NCI-H2227 treated with DMSO at 0.1 percent for 48 hours (cell line): ENCODE data around the gene DBF4B.

Source experiments
- DNase-seq: peaks from one replicate; lab custom pipeline; 2025; lab: John Stamatoyannopoulos, UW

DBF4B gene

DNA sequence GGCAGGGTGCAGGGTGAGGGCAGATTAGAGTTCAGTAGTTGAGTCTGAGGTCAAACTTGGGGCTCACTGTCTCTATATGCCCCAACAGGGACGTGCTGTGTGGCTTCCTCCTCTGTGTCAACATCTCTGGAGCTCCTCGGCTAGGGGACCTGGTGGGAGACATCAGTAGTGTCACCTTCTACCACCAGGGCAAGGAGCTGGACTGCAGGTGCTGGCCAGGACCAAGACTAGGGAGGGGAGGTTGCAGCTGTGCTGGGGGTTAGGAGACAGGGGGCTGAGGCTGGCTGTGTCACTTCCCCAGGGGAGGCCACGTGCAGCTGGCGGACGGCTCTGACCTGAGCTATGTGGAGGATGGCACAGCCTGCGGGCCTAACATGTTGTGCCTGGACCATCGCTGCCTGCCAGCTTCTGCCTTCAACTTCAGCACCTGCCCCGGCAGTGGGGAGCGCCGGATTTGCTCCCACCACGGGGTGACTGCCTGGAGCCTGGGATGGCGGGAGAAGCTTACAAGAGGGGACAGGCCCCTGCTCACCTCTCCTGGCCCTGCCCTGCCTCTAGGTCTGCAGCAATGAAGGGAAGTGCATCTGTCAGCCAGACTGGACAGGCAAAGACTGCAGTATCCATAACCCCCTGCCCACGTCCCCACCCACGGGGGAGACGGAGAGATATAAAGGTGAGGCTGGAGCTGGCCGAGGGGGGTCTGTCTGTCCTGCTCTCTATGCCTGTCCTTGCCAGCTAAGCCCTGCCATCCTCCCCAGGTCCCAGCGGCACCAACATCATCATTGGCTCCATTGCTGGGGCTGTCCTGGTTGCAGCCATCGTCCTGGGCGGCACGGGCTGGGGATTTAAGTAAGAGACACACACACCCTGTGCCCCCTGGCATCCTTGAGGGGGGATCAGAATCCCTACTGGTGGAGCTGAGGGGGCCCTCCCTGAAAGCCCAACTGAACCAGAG is 69.2 kb downstream of the DBF4B start:
- DNase-seq, result no peak

DNA sequence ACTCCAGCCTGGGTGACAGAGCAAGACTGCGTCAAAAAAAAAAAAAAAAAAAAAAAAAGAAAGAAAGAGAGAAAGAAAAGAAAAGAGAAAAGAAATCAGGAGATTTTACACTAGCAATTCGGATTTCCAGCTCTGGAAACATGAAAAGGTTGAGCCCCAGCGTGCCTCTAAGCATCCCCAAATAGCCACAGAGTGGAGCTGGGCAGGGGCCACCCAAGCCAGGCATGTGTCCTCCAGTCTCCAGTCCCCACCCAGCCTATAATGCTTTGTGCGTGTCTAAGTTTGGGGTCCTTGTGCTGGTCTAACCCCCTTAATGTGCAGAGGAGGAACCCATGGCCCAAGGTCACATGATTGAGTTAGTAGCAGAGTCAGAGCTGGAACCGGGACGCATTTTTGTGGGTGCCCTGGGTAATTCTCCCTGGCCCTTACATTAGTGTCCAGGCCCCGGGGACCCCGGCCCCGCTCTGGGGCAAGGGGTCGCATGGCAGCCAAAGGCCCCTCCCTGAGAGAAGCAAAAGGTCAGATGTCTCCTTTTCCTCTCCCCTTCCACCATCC is 70.3 kb downstream of the DBF4B start:
- no peak for DNase-seq

DNA sequence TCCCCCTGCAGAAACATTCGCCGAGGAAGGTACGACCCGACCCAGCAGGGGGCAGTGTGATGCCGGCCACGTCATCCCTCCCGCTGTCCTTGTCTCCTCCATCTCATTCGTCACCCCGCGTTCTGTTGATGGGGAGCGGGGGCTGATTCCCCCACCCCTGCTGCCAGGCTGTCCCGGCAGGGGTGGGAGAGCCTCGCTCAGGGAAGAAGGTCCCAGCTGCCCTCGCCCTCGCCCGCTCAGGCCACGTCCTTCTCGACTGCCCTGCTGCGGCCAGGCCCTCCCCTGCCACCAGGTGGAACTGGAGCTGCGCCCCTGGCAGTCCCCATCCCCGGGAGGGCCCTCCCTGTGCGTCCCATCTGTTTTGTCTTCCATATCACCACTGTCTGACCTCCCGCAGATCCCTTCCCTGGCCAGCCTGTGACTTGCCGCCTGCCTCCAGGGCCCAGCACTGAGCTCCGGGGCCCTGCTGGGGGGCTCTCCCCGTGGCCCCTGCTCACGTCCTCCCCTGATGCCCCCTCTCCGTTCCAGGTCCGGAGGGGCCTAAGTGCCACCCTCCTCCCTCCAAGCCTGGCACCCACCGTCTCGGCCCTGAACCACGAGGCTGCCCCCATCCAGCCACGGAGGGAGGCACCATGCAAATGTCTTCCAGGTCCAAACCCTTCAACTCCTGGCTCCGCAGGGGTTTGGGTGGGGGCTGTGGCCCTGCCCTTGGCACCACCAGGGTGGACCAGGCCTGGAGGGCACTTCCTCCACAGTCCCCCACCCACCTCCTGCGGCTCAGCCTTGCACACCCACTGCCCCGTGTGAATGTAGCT is 71.0 kb downstream of the DBF4B start:
- no peak for DNase-seq

DNA sequence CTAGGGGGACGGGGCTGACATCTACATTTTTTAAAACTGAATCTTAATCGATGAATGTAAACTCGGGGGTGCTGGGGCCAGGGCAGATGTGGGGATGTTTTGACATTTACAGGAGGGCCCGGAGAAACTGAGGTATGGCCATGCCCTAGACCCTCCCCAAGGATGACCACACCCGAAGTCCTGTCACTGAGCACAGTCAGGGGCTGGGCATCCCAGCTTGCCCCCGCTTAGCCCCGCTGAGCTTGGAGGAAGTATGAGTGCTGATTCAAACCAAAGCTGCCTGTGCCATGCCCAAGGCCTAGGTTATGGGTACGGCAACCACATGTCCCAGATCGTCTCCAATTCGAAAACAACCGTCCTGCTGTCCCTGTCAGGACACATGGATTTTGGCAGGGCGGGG is 71.7 kb downstream of the DBF4B start:
- DNase-seq, result no peak

DNA sequence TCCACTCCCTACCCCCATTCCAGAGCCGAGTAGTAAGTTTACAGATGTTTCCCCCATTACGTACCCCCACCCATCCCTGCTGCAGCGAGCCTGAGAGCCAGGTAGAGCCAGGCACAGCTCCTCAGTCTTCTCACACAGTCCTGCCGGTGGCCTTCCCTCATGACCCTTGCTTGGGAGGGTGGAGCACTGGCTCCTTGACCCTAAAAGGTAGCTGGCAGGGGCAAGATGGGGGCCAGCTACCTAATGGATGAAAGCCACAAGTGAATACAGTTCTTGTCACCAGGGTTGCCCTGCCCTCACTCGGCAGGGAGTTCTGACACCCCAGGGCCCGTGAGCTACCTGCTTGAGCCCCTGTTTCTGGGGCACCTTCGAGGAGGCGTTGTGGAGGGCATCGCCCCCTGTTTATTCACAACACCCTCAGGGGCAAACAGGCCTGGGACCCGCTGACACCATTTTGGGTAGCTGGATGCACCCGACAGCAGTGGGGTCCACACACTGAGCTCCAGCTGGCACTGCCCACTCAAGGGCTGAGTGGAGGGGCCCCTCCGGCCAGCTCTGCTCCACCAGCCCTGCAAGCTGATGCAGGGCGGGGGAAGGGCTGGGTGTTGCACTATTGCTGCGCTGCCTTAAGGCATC is 72.5 kb downstream of the DBF4B start:
- no peak for DNase-seq

DNA sequence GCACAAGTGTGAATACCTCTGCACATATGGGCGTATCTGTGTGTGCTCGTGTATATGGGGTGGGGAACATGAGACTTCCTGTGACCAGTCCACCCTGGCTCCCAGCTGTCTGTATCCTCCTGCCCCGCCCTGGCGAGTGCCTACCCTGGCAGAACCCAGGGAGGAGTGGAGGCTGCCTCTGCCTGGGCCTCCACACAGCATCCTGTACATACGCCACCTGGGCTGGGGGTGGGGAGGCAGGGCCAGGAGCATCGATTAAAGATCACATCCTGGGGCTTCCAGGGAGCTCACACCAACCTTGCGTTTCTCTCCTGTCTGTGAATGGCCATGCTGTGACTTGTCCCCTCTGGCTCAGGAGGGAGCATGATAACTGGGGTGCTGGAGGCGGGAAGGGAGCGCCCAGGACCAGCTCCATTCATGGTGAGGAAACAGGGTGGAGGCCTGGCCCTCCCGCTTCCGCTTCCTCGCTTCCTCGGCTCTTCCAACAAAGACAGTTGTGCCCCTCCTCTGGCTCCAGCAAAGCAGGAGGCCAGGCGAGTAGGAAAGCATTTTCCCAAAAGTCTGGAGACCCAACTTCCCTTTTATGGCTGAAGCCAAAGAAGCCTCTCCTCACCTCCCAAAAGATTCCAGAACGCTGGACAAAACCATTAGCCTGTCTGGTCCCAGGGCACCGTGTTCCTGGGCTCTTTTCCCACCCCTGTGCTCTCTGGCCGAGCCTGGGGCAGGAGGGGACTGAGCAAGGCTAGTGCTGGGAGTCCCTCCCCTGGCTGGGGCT is 73.3 kb downstream of the DBF4B start:
- no peak for DNase-seq

DNA sequence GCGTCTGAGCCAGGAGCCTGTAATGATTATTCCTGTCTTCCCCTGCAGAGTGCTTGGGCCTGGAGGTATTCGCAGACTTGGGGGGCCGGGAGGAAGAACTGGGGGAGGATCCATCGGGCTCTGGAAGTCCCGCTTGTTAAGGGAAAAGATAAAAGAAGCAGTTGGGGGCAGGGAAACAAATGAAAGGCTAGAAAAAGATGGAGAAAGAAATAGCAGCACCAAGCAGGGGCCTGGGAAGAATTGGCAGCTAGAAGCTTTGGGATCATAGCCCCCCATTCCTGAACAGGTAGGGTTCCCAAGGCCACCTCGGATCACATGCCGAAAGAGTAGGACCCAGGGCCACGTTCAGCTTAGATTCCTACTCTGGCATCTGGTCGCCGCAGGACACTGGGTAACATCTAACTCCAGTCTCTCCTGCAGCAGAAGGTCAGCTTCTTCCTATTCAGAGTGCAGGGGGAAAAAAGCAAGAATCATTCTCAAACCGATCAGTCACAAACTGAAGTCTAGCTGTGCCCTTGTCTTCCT is 73.9 kb downstream of the DBF4B start:
- no peak for DNase-seq

DNA sequence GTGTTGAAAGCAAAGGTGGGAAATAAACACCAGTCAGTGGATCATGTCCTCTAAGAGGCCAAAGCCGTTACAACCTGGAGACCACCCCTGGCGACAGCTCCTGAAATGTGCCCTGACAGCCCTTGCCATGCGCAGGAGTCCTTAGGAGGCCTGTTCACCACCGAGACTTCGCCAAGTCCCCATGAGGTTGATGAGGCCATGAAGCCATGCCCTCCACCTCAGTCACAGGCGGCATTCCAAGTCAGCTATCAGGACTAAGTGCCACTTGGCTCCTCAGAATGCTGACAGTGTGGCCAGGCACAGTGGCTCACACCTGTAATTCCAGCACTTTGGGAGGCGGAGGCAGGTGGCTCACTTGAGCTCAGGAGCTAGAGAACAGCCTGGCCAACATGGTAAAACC is 77.5 kb downstream of the DBF4B start:
- no peak for DNase-seq

DNA sequence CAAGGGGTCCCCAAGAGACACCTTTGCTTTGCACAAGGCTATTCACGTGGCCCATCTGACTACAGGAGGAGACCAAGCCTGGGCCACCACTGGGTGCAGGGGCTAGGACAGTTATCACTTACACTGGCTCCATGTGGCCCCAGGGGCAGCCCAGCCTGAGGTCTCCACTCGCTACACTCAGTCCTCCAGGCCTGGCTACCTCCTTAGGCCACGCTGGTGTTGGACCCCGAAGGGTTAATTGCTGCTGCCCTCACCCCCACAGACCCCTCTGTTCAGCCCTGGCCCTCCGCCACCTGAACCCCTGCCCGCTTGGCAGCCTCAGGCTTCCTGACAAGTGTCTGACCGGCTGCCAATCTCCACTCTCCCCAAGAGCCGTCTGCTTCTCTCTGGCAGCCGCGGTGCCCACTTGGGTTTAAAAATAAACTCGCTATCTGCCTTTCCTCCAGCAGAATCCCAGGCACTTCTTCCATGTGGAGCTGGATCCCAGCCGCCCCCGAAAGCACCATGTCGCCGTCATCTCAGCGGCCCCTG is 78.2 kb downstream of the DBF4B start:
- DNase-seq, result no peak

DNA sequence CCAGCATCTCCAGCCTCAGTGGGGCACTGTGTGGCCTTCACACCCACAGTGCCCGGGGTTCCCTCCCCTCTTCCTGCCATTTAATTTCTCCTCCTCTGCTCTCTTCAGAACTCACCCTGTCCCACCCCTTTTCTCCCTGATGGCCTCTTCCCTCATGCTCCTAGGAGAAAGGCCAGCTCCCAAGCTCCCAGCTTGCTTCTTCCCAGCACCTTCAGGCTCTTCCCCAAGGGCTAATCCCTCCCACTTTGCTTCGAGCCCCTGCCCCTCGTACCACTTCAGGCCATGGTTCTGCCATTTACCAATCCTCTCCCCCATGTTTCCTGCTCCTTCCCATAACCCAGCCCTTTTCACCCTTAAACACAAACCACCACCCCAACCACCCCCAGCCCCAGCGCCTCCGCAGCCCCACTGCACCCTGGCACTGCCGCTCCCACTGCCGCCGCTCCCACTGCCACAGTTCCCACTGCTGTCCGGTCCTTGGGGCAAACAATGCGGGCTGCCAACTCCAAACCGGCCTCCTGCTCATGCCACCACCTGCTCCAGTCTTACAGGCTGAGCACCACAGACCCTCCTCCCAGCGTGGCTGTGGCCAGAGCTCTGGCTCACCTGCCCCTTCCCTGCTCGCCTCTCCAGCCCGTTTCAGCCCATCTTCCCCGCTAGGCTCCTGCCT is 78.9 kb downstream of the DBF4B start:
- no peak for DNase-seq

DNA sequence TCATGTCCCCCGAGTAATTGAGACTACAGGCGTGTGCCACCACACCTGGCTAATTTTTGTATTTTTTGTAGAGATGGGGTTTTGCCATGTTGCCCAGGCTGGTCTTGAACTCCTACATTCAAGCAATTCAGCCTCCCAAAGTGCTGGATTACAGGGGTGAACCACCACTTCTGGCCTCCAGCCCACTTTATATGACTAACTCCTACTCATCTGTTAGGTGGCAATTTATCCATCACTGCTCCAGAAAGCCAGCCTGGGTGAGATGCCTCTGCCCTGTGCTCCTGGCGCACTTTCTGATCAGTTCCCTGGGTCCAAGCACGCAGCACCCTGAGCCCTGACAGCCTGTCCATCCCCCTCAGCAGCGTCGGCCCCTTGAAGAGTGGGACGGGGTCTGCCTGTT is 79.7 kb downstream of the DBF4B start:
- no peak for DNase-seq

DNA sequence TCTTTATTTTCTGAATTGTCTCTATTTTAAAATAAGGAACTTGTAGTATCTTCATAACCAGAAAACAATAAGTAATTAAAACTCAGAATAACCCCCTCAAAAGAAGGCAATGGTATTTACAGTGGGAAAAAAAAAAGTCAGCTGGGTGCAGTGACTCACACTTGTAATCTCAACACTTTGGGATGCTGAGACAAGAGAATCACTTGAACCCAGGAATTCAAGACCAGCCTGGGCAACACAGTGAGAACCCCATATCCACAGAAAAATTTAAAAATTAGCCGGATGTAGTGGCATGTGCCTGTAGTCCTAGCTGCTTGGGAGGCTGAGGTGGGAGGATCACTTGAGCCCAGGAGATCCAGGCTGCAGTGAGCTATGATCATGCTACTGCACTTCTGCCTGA is 83.8 kb downstream of the DBF4B start:
- DNase-seq, result no peak

DNA sequence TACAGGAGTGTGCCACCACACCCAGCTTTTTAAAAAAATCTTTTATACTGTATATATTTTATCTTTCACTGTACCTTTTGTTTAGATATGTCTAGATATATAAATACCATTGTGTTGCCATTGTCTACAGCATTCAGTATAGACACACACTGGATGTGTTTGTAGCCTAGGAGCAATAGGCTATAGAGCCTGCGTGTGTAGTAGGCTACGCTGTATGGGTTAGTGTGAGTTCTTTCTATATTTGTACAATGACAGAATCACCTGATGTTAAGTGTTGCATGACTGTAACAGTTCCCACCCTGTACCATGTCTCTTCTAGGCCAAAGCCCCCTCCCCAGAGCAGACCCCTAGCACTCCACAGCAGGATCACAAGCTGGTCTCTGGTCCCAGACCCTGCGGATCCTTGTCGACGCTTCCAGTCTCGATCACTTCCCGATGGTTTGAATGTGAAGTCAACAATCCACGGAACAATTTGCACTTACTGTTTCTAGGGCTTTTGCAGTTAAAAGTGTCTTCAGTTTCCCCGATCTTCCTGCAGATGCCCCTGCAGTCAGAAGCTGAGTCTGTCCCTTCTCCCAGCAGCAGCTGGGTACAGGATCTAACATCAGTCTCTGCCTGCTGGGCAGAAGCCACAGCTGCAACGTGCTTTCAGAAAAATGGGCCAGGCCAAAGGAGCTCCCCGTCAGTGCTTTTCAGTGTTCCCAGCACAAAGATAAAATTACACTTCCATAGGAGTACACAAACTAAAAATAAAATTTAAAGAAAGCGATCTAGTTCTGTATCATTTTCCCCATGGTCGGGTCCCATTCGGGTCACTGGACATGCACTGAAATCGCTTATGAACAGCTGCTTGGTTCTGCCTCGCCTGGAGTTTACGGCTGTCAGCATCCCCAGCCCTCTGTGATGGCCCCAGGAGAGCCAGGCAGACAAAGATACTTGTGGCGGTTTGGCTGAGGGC is 85.7 kb downstream of the DBF4B start:
- DNase-seq, result peak; percentile 50

DNA sequence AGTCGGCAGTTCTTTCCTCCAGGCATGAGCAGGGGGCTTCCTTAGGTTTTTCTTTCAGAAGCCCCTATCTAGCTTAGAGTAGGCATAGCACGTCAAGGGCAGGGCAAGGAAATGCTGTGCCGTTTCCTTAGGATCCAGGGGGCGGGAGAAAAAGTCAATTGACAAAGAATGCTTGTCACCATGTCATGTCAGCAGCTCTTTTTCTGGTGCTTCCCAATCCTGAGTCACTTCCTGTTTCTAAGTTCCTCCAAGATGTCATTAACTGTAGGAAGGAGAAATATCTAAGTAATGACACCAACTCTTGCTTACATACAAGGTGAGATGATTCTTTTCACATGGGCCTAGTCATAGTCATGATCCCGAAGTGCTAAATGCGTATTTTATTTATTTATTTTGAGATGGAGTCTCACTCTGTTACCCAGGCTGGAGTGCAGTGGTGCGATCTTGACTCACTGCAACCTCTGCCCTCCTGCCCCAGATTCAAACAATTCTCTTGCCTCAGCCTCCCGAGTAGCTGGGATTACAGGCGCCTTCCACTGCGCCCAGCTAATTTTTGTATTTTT is 86.5 kb downstream of the DBF4B start:
- DNase-seq, result no peak

DNA sequence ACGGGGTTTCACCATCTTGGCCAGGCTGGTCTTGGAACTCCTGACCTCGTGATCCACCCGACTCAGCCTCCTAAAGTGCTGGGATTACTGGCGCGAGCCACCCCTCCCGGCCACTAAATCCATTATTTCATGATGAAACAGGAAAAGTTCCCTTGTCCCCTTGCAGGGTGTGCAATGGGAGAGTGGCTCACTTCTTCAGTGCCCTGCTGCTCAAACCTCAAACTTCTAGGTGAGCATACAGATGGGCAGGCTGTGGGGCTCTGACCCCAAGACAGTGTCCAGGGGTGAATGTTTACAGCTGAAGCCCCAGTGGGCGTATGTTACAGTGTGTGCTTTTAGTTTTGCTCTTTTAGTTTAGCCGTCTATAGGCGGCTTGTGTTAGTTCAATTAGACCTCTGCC is 87.0 kb downstream of the DBF4B start:
- no peak for DNase-seq

DNA sequence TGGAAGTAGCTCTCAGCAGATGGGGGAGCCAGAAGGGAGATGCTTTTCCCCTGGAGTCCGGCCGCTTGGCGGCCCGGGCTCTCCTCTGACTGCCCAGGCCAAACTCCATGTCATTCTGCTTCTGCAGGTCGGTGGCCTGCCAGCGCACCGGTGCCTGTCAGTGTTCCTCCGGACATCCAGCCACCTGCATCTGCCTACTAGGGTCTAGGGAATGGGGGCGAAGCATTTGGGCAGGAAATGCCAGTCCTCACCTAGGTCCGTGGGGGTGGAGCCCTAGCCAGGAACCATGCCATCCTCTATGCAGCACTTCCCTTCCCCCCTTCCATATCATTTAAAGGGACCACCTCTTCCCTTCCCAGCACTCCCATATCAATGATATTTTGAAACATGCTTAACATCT is 87.5 kb downstream of the DBF4B start:
- DNase-seq, result no peak

DNA sequence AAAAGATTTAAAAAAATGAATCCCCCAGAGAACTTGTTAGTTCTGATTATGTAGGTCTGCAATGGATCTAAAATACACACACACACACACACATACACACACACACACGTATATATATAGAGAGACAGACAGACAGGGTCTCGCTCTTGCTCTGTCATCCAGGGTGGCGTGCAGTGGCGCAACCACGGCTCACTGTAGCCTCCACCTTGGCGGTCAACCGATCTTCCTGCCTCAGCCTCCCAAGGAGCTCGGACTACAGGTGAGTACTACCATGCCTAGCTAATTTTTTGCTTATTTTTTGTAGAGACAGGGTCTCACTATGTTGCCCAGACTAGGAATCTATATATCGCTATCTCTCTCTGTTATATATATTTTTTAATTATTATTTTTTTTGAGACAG is 88.3 kb downstream of the DBF4B start:
- DNase-seq, result no peak

DNA sequence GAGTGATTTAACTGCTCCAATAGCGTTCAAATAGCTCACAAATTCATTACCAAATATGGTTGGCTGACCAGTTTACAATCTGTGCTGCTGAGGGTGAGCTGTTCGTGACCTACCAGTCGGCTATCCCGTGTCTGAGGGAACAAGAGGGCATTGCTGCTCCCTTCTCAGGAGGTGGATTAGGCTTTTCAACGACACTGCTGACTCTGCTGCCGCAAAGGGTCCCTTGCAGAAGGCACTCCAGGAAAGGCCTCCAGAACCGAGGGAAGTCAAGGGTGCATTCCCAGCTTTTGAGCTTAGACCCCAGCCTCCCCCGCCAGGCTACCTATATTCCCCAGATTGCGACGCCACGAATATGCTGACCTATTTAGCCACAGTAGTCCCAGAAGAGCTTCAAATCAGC is 89.3 kb downstream of the DBF4B start:
- DNase-seq, result no peak

DNA sequence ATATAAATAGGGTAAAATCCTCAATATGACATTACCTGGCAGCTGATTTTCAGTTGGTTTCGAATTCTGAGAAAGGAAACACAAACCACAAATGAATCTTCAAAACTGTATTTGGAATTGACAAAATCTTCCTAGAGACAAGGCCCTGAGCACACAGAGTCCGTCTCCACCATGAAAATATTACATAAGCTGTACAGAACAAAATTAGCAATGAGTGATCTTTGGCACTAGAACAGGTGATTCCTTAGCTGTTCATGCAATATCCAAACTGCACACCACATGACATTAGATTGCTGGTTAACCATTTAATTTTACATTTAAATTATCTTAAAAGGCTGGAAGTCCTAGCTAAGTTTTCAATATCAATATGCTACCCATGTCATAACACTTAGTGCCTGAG is 89.9 kb downstream of the DBF4B start:
- no peak for DNase-seq
